ENCODE data around the gene MFGE8. TPM values are rescaled to one million over a fixed set of nuclear protein-coding genes. Genes with fewer than 3 reads are reported as not detected.
"Not testable (repeated sequence)": the region's sequence is repeated elsewhere in the genome, so short reads cannot be mapped to it uniquely, and the experiment has no call there.

Gene MFGE8
- total RNA-seq, 2 donors from 2014 or later: 31.3 to 38.6 TPM

- DNase-seq: no peak
- H3K4me3 ChIP-seq: no peak overlapping the region
- H3K9ac ChIP-seq (ENCODE audit: low read depth in 2 of 2, low read length in 2 of 2): no peak overlapping the region
- H3K27ac ChIP-seq: no peak overlapping the region
- no peaks in the 10 kb centered on the region for H3K4me1 ChIP-seq
- H3K27me3 ChIP-seq: no peaks in the 10 kb centered on the region
- TF ChIP-seq CTCF (IDR thresholded peaks at IDR 0.05): no peak
- intact Hi-C loops (cut with DNase I): no loop called here
- no peaks in the 10 kb centered on the region for H3K36me3 ChIP-seq
- H3K9me3 ChIP-seq: no peaks in the 10 kb centered on the region
Measured at GRCh38 chr15:88950600-88951160, 37.5 kb upstream of the MFGE8 start.

- Histone ChIP-seq H3K4me1 (no peaks in the 10 kb centered on the region), H3K9me3 (no peaks in the 10 kb centered on the region), H3K36me3 (no peaks in the 10 kb centered on the region), H3K4me3 (no peak overlapping the region), H3K9ac (ENCODE audit: low read depth in 2 of 2, low read length in 2 of 2) (no peak overlapping the region), H3K27ac (no peak overlapping the region), H3K27me3 (no peaks in the 10 kb centered on the region)
- DNase-seq: no peak
- TF ChIP-seq CTCF (IDR thresholded peaks at IDR 0.05): no peak
- intact Hi-C loops (cut with DNase I): no loop called here
Measured at GRCh38 chr15:88949734-88950400, 36.7 kb upstream of the MFGE8 start.

GRCh38 chr15:88940110-88940675 lies 27.0 kb upstream of the MFGE8 start:
- no peak overlapping the region for H3K4me3 ChIP-seq
- no peaks in the 10 kb centered on the region for H3K9me3 ChIP-seq
- DNase-seq: no peak
- H3K9ac ChIP-seq (ENCODE audit: low read depth in 2 of 2, low read length in 2 of 2): no peak overlapping the region
- no peak for TF ChIP-seq CTCF (IDR thresholded peaks at IDR 0.05)
- no peaks in the 10 kb centered on the region for H3K4me1 ChIP-seq
- intact Hi-C loops (cut with DNase I): no loop called here
- no peaks in the 10 kb centered on the region for H3K36me3 ChIP-seq
- no peaks in the 10 kb centered on the region for H3K27me3 ChIP-seq
- no peak overlapping the region for H3K27ac ChIP-seq

GRCh38 chr15:88939486-88939806 lies 26.3 kb upstream of the MFGE8 start:
- Histone ChIP-seq H3K36me3 (no peaks in the 10 kb centered on the region), H3K9ac (ENCODE audit: low read depth in 2 of 2, low read length in 2 of 2) (no peak overlapping the region), H3K27me3 (no peaks in the 10 kb centered on the region), H3K27ac (no peak overlapping the region), H3K4me3 (no peak overlapping the region), H3K9me3 (no peaks in the 10 kb centered on the region), H3K4me1 (no peaks in the 10 kb centered on the region)
- DNase-seq: no peak
- TF ChIP-seq CTCF (IDR thresholded peaks at IDR 0.05): no peak
- intact Hi-C loops (cut with DNase I): no loop called here

- no peaks in the 10 kb centered on the region for H3K27me3 ChIP-seq
- no peak overlapping the region for H3K27ac ChIP-seq
- no peak overlapping the region for H3K9ac ChIP-seq (ENCODE audit: low read depth in 2 of 2, low read length in 2 of 2)
- no peaks in the 10 kb centered on the region for H3K9me3 ChIP-seq
- intact Hi-C loops (cut with DNase I): no loop called here
- DNase-seq: no peak
- H3K4me3 ChIP-seq: no peak overlapping the region
- TF ChIP-seq CTCF (IDR thresholded peaks at IDR 0.05): no peak
- H3K36me3 ChIP-seq: no peaks in the 10 kb centered on the region
- H3K4me1 ChIP-seq: no peaks in the 10 kb centered on the region
Measured at GRCh38 chr15:88938802-88939485, 25.8 kb upstream of the MFGE8 start.

GRCh38 chr15:88934449-88934848 lies 21.3 kb upstream of the MFGE8 start:
- H3K4me3 ChIP-seq; H3K27me3 ChIP-seq; H3K27ac ChIP-seq; H3K9ac ChIP-seq (ENCODE audit: low read depth in 2 of 2, low read length in 2 of 2); H3K9me3 ChIP-seq; DNase-seq; H3K4me1 ChIP-seq; H3K36me3 ChIP-seq; intact Hi-C loops (cut with DNase I): not testable (repeated sequence)
